DMS114 treated with DMSO at 0.1 percent for 48 hours (cell line): ENCODE results near the gene SMIM3.
A peak's percentile ranks its signal among the peaks of the same experiment; 100 is the strongest.
"Not testable (repeated sequence)": the region's sequence is repeated elsewhere in the genome, so short reads cannot be mapped to it uniquely, and the experiment has no call there.

Experiments used
- DNase-seq: peaks from one replicate; lab custom pipeline; 2025; ENCODE audit not compliant: unreplicated experiment; lab: John Stamatoyannopoulos, UW

The SMIM3 gene

GRCh38 chr5:150793423-150793888 is 14.9 kb downstream of the SMIM3 start:
- not testable (repeated sequence) for DNase-seq

GRCh38 chr5:150794927-150795326 is 16.4 kb downstream of the SMIM3 start:
- no peak for DNase-seq

- no peak for DNase-seq
Measured at GRCh38 chr5:150797384-150797783, 18.8 kb downstream of the SMIM3 start.

- peak; percentile 70 for DNase-seq
Measured at GRCh38 chr5:150801117-150801927, 22.8 kb downstream of the SMIM3 start.

- DNase-seq: no peak
Measured at GRCh38 chr5:150804388-150804787, 25.8 kb downstream of the SMIM3 start.

GRCh38 chr5:150809363-150809762 is 30.8 kb downstream of the SMIM3 start:
- no peak for DNase-seq

GRCh38 chr5:150815010-150815409 is 36.5 kb downstream of the SMIM3 start:
- no peak for DNase-seq

GRCh38 chr5:150816946-150817345 is 38.4 kb downstream of the SMIM3 start:
- DNase-seq: no peak

GRCh38 chr5:150829744-150830143 is 51.2 kb downstream of the SMIM3 start:
- DNase-seq: no peak

GRCh38 chr5:150831821-150832220 is 53.3 kb downstream of the SMIM3 start:
- not testable (repeated sequence) for DNase-seq

- DNase-seq: no peak
Measured at GRCh38 chr5:150836064-150836463, 57.5 kb downstream of the SMIM3 start.

- no peak for DNase-seq
Measured at GRCh38 chr5:150836703-150837102, 58.1 kb downstream of the SMIM3 start.

- DNase-seq: not testable (repeated sequence)
Measured at GRCh38 chr5:150845185-150845859, 66.8 kb downstream of the SMIM3 start.

GRCh38 chr5:150846308-150846653 is 67.7 kb downstream of the SMIM3 start, which contains the start of gene IRGM:
TSS of gene IRGM (plus strand) at chr5:150846521. CDS start at chr5:150848124, 1,603 bp downstream.
- DNase-seq: not testable (repeated sequence)
